Activated T-cell treated with anti-CD3 and anti-CD28 coated beads, Interleukin-2, amount 50 U/mL, for 72 hours (primary cell): ENCODE measurements around the gene ARHGAP31. TPM values are rescaled to one million over a fixed set of nuclear protein-coding genes. Genes with fewer than 3 reads are reported as not detected.
"Not testable (repeated sequence)": the region's sequence is repeated elsewhere in the genome, so short reads cannot be mapped to it uniquely, and the experiment has no call there.

Source experiments
- ATAC-seq, 2 donors: fragments of 150-1000 bp; cut with Tn5 transposase; replicated peaks in 1 of 2; 2 replicates each; pipeline ENCODE4 v1.10.0; 2021; ENCODE audit warnings: moderate library complexity in 2 of 2, mild to moderate bottlenecking in 1 of 2
- DNase-seq, 2 donors: peaks; one replicate each; pipeline ENCODE4 v3.0.0; 2021 to 2022; ENCODE audit warnings: mixed read lengths in 1 of 2
- H3K27ac Mint-ChIP-seq: one replicate; pipeline ENCODE4 v1.8.0; 2022; ENCODE audit warnings: mild to moderate bottlenecking, moderate library complexity, mixed read lengths
- H3K27me3 Mint-ChIP-seq: one replicate; pipeline ENCODE4 v1.8.0; 2022; ENCODE audit warnings: low read depth, mixed read lengths
- H3K36me3 Mint-ChIP-seq, 2 donors: one replicate each; pipeline ENCODE4 v1.8.0; 2022; ENCODE audit warnings: mixed read lengths in 2 of 2, mild to moderate bottlenecking in 1 of 2; ENCODE audit not compliant: insufficient read depth in 2 of 2
- H3K4me1 Mint-ChIP-seq: one replicate; pipeline ENCODE4 v1.8.0; 2022; ENCODE audit warnings: low read depth, mixed read lengths
- H3K4me3 Mint-ChIP-seq, 2 donors: one replicate each; pipeline ENCODE4 v1.8.0; 2022; ENCODE audit warnings: mild to moderate bottlenecking in 2 of 2, mixed read lengths in 2 of 2, moderate library complexity in 2 of 2
- H3K9me3 Mint-ChIP-seq, 2 donors: one replicate each; pipeline ENCODE4 v1.8.0; 2022; ENCODE audit warnings: mixed read lengths in 2 of 2
- total RNA-seq, 2 donors: library from RNA; stranded (reverse); gene quantifications; one replicate each; pipeline ENCODE4 v1.2.3, GENCODE V29; 2022

ARHGAP31 gene
- total RNA-seq, 2 donors from 2014 or later: 12.7 to 19.1 TPM

DNA sequence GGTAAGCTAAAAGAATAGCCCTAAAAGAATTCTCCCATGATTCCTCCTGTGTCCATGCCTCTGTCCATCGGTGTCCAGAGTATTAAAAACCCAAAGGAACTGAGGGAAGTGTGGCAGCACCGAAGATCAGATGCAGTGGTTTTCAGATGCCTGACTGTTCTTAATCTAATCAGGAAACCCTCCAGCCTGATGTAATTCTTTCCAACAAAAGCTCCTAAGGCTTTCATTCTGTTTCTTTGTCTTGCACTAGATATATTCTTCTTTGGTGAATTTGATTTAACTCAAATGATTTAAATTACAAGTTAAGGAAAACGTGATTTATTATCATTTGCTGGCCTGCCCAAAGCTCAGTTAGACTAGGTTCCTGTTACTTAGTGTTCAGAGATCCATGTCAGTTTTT is 71.2 kb downstream of the ARHGAP31 start:
- H3K4me1 Mint-ChIP-seq: no peaks in the 10 kb centered on the region
- H3K27me3 Mint-ChIP-seq: no peaks in the 10 kb centered on the region
- ATAC-seq (no peak), DNase-seq (no peak)
- no peaks in the 10 kb centered on the region for H3K36me3 Mint-ChIP-seq
- H3K27ac Mint-ChIP-seq: no peak overlapping the region
- no peaks in the 10 kb centered on the region for H3K9me3 Mint-ChIP-seq
- no peak overlapping the region for H3K4me3 Mint-ChIP-seq

DNA sequence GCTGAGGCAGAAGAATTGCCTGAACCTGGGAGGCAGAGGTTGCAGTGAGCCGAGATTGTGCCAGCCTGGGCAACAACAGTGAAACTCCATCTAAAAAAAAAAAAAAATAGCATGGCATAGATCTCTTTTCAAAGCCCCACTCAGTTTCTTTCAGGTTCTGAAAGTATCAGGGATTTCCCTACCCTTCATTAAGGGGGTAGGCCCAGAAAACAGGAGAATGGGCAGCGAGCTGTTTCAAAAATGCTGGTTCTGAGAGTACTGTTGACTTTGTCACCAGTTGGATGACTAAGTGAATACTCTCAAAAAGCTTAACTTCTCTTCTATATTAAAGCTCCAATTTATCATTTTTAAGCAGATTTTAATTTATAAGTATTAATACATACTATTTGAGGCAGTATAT is 72.8 kb downstream of the ARHGAP31 start:
- Mint-ChIP-seq H3K9me3 (no peaks in the 10 kb centered on the region), H3K36me3 (no peaks in the 10 kb centered on the region), H3K4me1 (no peaks in the 10 kb centered on the region), H3K27ac (no peak overlapping the region), H3K4me3 (no peak overlapping the region), H3K27me3 (no peaks in the 10 kb centered on the region)
- no peak for ATAC-seq
- DNase-seq: no peak

DNA sequence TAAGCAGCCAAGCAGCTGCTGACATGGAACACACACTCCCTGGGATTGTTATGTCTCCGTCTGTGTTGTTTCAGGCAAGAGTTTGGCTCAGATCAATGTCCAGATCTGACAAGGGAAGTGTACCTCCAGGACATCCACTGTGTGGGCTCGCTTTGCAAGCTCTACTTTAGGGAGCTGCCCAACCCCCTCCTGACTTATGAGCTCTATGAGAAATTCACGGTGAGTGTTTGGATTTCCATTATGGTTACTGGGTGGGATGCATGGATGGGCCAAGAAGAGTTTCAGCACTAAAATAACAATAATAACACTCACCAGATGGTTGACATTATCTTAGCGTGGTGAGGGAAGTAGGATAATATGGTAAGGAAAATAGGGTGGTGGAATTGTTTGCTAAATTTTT is 74.1 kb downstream of the ARHGAP31 start:
- DNase-seq (no peak), ATAC-seq (no peak)
- Mint-ChIP-seq H3K4me1 (no peaks in the 10 kb centered on the region), H3K4me3 (no peak overlapping the region), H3K36me3 (no peaks in the 10 kb centered on the region), H3K9me3 (no peaks in the 10 kb centered on the region), H3K27me3 (no peaks in the 10 kb centered on the region), H3K27ac (no peak overlapping the region)

DNA sequence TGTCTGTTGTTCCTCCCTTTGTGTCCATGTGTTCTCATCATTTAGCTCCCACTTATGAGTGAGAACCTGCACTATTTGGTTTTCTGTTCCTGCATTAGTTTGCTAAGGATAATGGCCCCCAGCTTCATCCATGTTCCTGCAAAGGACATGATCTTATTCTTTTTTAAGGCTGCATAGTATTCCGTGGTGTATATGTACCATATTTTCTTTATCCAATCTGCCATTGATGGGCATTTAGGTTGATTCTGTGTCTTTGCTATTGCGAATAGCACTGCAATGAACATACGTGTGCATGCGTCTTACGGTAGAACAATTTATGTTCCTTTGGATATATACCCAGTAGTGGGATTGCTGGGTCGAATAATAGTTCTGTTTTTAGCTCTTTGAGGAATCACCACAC is 77.6 kb downstream of the ARHGAP31 start:
- H3K4me1 Mint-ChIP-seq, H3K4me3 Mint-ChIP-seq, H3K27me3 Mint-ChIP-seq, H3K36me3 Mint-ChIP-seq, ATAC-seq, H3K27ac Mint-ChIP-seq, H3K9me3 Mint-ChIP-seq, DNase-seq: not testable (repeated sequence)

DNA sequence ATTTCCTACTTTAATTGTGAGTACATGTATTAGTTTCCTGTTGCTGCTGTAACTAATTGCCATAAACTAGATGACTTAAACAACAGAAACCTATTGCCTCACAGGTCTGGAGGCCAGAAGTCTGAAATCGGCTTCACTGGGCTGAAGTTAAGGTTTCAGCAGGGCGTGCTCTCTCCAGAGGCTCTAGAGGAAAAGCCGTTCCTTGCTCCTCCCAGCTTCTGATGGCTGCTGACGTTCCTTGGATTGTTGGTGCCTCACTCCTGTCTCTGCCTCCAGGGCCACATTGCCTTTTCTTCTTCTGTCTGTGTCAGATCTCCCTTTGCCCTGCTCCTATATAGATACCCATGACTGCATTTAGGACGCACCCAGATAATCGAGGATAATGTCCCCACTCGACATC is 80.9 kb downstream of the ARHGAP31 start:
- no peaks in the 10 kb centered on the region for H3K9me3 Mint-ChIP-seq
- no peak overlapping the region for H3K27ac Mint-ChIP-seq
- H3K4me3 Mint-ChIP-seq: no peak overlapping the region
- H3K4me1 Mint-ChIP-seq: no peaks in the 10 kb centered on the region
- peaks cover 0 to 2% of the 10 kb centered on the region in 2 donors for H3K36me3 Mint-ChIP-seq
- H3K27me3 Mint-ChIP-seq: no peaks in the 10 kb centered on the region
- no peak for DNase-seq
- ATAC-seq: no peak

DNA sequence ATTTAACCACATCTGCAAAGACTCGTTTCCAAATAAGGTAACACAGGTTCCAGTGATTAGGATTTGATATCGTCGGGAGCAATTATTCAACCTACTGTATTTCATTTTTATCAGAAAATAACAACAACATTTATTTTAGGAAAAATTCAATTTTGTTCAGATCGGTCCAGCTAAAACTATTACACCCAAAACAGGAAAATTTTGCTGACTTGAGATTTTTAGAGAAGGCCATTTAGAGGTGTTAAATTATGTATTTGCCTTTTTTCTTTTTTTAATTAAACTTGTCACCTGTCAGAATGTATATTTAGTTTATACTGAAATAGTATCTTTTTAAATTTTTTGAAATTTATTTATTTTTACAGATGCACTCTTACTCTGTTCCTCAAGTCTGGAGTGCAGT is 81.3 kb downstream of the ARHGAP31 start:
- Mint-ChIP-seq H3K9me3 (no peaks in the 10 kb centered on the region), H3K4me1 (no peaks in the 10 kb centered on the region)
- ATAC-seq: no peak

DNA sequence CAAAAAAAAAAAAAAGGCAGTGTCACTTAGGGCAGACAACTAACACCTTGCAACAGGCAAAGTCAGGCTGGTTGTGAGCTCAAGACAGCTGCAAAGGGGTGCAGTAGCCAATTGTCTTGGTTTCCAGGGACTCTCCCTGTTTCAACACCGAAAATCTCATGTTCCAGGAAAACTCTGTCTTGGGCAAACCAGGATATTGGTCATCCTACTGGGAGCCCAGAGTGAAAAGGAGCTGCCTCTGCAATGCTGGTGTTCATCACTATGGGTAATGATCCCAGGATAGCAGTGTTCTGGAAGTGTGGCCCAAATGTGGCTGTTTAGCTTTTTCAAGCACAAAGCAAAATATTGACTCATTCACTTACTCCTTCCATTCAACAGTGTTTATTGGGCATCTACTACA is 82.6 kb downstream of the ARHGAP31 start:
- no peak overlapping the region for H3K4me3 Mint-ChIP-seq
- H3K9me3 Mint-ChIP-seq: no peaks in the 10 kb centered on the region
- H3K36me3 Mint-ChIP-seq: peaks cover 0 to 2% of the 10 kb centered on the region in 2 donors
- no peak for DNase-seq
- no peak overlapping the region for H3K27ac Mint-ChIP-seq
- H3K27me3 Mint-ChIP-seq: no peaks in the 10 kb centered on the region
- ATAC-seq: no peak
- no peaks in the 10 kb centered on the region for H3K4me1 Mint-ChIP-seq

More for the DNA sequence above, 81.3 kb downstream of the ARHGAP31 start:
- H3K27ac Mint-ChIP-seq: no peak overlapping the region
- H3K27me3 Mint-ChIP-seq: no peaks in the 10 kb centered on the region
- H3K36me3 Mint-ChIP-seq: peaks cover 0 to 2% of the 10 kb centered on the region in 2 donors
- no peak for DNase-seq
- H3K4me3 Mint-ChIP-seq: no peak overlapping the region

DNA sequence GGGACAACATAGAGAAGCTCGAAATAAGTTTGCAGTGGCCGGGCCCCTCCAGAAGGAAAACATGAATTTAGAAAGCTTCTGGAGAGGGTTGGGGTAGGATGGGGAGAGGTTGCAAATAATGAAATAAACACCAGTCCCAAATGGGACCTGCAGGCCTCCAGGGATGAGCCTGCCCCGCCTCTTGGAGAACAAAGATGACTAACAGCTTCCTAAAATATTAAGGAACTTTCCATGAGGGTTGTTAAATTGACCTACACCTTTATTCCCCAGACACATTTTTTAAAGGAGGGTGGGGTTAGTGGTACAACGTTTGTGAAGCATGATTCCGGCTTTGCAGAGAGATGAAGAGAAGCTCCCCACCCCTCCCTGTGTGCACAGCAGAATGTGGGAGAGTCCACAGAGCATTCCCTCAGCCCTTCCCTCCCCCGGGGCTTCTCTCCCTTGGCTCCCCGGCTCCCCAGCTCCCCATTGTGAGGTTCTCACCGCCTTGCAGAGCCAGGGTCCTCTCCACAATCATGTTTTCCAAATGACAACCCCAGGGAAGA is 84.1 kb downstream of the ARHGAP31 start:
- no peaks in the 10 kb centered on the region for H3K27me3 Mint-ChIP-seq
- no peaks in the 10 kb centered on the region for H3K9me3 Mint-ChIP-seq

DNA sequence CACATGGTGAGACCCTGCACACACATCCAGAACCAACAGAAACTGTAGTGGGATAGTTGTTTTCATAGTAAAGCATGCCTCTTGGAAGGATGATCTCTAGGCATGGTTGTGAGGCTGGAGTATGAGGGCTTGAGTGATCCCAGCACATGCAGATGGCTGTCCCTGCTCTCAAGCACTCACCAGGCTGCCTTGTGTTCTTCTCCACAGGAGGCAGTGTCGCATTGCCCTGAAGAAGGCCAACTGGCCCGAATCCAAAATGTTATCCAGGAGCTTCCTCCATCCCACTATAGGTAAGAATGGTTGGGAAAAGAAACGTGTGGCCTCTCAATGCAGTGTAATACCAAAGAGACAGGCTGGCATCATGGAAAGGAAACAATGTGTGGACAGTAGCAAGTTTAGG is 86.5 kb downstream of the ARHGAP31 start:
- H3K4me1 Mint-ChIP-seq: no peaks in the 10 kb centered on the region
- ATAC-seq: no peak
- H3K4me3 Mint-ChIP-seq: no peak overlapping the region
- no peak for DNase-seq
- no peak overlapping the region for H3K27ac Mint-ChIP-seq
- H3K36me3 Mint-ChIP-seq: peaks cover 2% of the 10 kb centered on the region in 2 donors
- no peaks in the 10 kb centered on the region for H3K27me3 Mint-ChIP-seq
- H3K9me3 Mint-ChIP-seq: no peaks in the 10 kb centered on the region

More for the DNA sequence above, 84.1 kb downstream of the ARHGAP31 start:
- DNase-seq: no peak
- Mint-ChIP-seq H3K4me3 (no peak overlapping the region), H3K36me3 (peaks cover 2% of the 10 kb centered on the region in 2 donors), H3K4me1 (no peaks in the 10 kb centered on the region), H3K27ac (no peak overlapping the region)
- ATAC-seq: no peak

DNA sequence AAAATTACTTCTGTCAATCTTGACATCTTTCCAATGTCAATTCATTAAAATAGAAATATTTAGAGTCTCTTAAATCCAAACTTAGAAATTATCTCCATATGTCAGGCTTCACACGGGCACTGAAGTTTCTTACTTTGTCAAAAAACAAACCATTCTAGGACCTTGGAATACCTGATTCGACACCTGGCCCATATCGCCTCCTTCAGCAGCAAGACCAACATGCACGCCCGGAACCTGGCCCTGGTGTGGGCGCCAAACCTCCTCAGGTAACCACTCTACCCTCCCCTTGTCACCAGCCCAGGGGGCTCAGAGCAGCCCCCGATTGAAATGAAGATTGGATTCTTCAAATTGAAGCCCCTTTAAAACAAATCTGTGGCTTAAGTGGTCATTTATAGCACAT is 88.0 kb downstream of the ARHGAP31 start:
- no peak overlapping the region for H3K27ac Mint-ChIP-seq
- H3K4me3 Mint-ChIP-seq: no peak overlapping the region
- ATAC-seq: no peak
- H3K4me1 Mint-ChIP-seq: no peaks in the 10 kb centered on the region
- H3K36me3 Mint-ChIP-seq: peaks cover 0 to 2% of the 10 kb centered on the region in 2 donors
- no peaks in the 10 kb centered on the region for H3K27me3 Mint-ChIP-seq
- H3K9me3 Mint-ChIP-seq: no peaks in the 10 kb centered on the region
- no peak for DNase-seq

DNA sequence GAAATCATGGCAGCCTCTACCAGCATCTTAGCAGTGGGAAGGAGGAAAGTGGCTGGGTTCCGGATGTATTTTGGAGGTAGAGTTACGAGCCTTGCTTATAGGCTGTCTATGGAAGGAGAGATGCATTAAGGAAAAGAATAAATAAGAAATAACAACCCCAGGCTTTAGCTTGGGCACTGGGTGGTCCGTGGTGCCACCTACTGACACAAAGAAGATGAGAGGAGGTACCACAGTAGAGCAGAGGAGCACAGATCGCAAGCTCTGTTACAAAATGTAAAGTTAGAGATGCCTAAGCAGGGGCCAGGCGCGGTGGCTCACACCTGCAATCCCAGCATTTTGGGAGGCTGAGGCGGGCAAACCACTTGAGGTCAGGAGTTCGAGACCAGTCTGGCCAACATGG is 94.4 kb downstream of the ARHGAP31 start:
- ATAC-seq (no peak), DNase-seq (no peak)
- no peak overlapping the region for H3K27ac Mint-ChIP-seq
- H3K9me3 Mint-ChIP-seq: no peaks in the 10 kb centered on the region
- no peak overlapping the region for H3K4me3 Mint-ChIP-seq
- H3K27me3 Mint-ChIP-seq: no peaks in the 10 kb centered on the region
- peaks cover 2 to 3% of the 10 kb centered on the region in 2 donors for H3K36me3 Mint-ChIP-seq
- H3K4me1 Mint-ChIP-seq: no peaks in the 10 kb centered on the region

DNA sequence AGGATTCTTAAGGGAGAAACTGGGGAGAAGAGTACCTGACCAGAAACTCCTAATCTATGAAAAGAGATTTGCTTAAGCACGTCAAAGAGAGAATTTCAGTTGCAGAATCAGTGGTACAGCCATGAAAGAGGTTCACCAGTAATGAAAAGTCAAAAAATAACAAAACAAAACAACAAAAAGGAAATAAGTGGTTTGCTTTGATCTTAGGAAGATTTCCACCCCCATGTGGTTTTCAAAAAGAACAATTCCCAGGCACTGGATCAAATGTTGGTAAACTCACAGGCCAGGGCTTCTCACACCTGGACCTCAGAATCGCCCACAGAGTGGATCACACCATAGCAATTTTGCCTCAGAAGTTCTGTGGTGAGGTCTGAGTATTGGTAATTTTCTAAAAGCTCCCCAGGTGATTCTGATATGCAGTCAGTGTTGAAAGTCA is 101.8 kb downstream of the ARHGAP31 start:
- Mint-ChIP-seq H3K27ac (no peak overlapping the region), H3K4me3 (no peak overlapping the region), H3K27me3 (no peaks in the 10 kb centered on the region), H3K36me3 (peaks cover 4 to 9% of the 10 kb centered on the region in 2 donors), H3K4me1 (peaks cover 21% of the 10 kb centered on the region), H3K9me3 (no peaks in the 10 kb centered on the region)
- DNase-seq (peak; percentile 12 to 14), ATAC-seq (peak; percentile 59 to 80)

DNA sequence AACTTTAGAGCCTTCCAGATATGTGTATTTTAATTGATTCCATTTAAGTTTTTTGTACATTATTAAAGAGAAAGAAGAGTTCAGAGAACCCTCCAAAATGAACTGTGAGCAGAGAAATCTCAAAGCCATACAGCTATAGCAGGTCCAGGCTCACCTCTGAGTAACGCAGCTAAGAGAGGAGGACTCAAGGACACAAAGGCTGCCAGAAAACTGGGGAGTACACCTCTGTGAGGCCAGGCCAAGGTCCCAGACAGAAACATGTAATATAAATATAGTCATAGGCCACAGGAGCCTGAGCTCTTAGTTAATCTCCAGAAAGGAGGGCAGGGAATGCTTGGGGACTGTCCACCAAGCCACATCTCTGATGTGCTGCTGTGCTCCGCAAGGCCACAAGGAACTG is 102.7 kb downstream of the ARHGAP31 start:
- no peak for DNase-seq
- peaks cover 4 to 9% of the 10 kb centered on the region in 2 donors for H3K36me3 Mint-ChIP-seq
- H3K27ac Mint-ChIP-seq: no peak overlapping the region
- H3K4me1 Mint-ChIP-seq: peaks cover 28% of the 10 kb centered on the region
- no peaks in the 10 kb centered on the region for H3K9me3 Mint-ChIP-seq
- H3K4me3 Mint-ChIP-seq: no peak overlapping the region
- no peak for ATAC-seq
- H3K27me3 Mint-ChIP-seq: no peaks in the 10 kb centered on the region

DNA sequence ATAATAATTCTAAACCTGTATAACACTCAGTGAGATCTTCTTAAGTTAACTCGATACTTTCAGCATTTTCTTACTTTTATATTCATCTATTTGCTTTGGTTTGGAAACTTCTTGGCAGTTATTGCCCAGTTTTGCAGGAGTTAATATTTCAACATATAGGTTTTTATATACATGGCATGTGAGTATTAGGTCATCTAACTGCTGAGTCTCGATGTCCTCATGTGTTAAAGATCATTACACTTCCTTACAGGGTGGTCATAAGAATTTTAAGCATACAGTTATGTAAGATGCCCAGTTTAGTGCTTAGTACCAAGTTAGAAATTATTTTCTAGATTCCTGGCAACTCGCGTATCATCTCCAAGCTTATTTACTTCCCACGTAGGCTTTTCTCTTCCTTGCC is 106.3 kb downstream of the ARHGAP31 start:
- Mint-ChIP-seq H3K9me3 (no peaks in the 10 kb centered on the region), H3K4me1 (peaks cover 18% of the 10 kb centered on the region), H3K27ac (no peak overlapping the region), H3K36me3 (peaks cover 3 to 4% of the 10 kb centered on the region in 2 donors), H3K27me3 (no peaks in the 10 kb centered on the region), H3K4me3 (no peak overlapping the region)
- ATAC-seq (no peak), DNase-seq (no peak)
